IMR-90 (cell line): Measurements from ENCODE around the gene ARHGAP12.

Source experiments
- BHLHE40 ChIP-seq: fragments of 150-350 bp; IDR thresholded peaks from 2 replicates; pipeline ENCODE4 v1.6.1; 2016; ENCODE audit warnings: mild to moderate bottlenecking, low read depth, low read length
- CEBPB ChIP-seq: IDR thresholded peaks from 2 replicates; pipeline ENCODE4 v1.6.1; 2012; ENCODE audit warnings: low read depth, low read length, improper control_type of control experiment
- MXI1 ChIP-seq: IDR thresholded peaks from 2 replicates; pipeline ENCODE4 v1.6.1; 2012; ENCODE audit warnings: low read depth, mild to moderate bottlenecking, low read length, moderate library complexity, borderline replicate concordance
- POLR2A ChIP-seq: IDR thresholded peaks from 2 replicates; pipeline ENCODE4 v1.6.1; 2012; ENCODE audit warnings: mild to moderate bottlenecking, low read depth, low read length
- RAD21 ChIP-seq: IDR thresholded peaks from 2 replicates; pipeline ENCODE4 v1.6.1; 2012; ENCODE audit warnings: low read length, improper control_type of control experiment
- SMC3 ChIP-seq: fragments of 150-350 bp; IDR thresholded peaks from 2 replicates; pipeline ENCODE4 v1.6.1; 2016; ENCODE audit warnings: low read depth, mild to moderate bottlenecking, antibody characterized with exemption, low read length, moderate library complexity
- TF ChIP-seq, protein P1 (sequence below): conservative IDR thresholded peaks from 2 replicates; pipeline ENCODE4 v1.5.1; 2012; ENCODE audit warnings: mild to moderate bottlenecking, low read depth, low read length, improper control_type of control experiment
- TF ChIP-seq, protein P2 (sequence below): fragments of 150-350 bp; IDR thresholded peaks from 2 replicates; pipeline ENCODE4 v1.6.1; 2016; ENCODE audit warnings: low read depth, mild to moderate bottlenecking, low read length, moderate library complexity, borderline replicate concordance

DNA sequence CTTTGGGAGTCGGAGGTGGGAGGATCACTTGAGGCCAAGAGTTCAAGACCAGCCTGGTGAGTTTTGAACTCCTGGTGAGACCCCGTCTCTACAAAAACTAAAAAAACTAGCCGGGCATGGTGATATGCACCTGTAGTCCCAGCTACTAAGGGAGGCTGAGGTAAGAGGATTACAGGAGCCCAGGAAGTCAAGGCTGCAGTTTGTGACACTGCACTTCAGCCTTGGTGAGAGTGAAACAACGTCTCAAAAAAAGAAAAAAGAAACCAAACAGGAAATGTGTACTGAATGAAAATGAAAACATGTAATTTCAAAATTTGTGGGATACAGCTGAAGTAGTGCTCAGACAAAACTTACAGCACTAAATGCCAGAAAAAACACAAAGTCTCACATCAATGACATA, 7.6 kb downstream of the ARHGAP12 start:
- TF ChIP-seq POLR2A (no peak), RAD21 (no peak), SMC3 (no peak), CEBPB (no peak), MXI1 (no peak), BHLHE40 (no peak)
- TF ChIP-seq, protein P1, sequence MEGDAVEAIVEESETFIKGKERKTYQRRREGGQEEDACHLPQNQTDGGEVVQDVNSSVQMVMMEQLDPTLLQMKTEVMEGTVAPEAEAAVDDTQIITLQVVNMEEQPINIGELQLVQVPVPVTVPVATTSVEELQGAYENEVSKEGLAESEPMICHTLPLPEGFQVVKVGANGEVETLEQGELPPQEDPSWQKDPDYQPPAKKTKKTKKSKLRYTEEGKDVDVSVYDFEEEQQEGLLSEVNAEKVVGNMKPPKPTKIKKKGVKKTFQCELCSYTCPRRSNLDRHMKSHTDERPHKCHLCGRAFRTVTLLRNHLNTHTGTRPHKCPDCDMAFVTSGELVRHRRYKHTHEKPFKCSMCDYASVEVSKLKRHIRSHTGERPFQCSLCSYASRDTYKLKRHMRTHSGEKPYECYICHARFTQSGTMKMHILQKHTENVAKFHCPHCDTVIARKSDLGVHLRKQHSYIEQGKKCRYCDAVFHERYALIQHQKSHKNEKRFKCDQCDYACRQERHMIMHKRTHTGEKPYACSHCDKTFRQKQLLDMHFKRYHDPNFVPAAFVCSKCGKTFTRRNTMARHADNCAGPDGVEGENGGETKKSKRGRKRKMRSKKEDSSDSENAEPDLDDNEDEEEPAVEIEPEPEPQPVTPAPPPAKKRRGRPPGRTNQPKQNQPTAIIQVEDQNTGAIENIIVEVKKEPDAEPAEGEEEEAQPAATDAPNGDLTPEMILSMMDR, result no peak
- TF ChIP-seq, protein P2, sequence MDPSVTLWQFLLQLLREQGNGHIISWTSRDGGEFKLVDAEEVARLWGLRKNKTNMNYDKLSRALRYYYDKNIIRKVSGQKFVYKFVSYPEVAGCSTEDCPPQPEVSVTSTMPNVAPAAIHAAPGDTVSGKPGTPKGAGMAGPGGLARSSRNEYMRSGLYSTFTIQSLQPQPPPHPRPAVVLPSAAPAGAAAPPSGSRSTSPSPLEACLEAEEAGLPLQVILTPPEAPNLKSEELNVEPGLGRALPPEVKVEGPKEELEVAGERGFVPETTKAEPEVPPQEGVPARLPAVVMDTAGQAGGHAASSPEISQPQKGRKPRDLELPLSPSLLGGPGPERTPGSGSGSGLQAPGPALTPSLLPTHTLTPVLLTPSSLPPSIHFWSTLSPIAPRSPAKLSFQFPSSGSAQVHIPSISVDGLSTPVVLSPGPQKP, result no peak
